Keratinocyte (primary cell): ENCODE results near the gene CCDC178. TPM values are rescaled to one million over a fixed set of nuclear protein-coding genes. Genes with fewer than 3 reads are reported as not detected.

Experiments
- DNase-seq: peaks from one replicate; pipeline ENCODE4 v3.0.0-alpha.2; 2011; ENCODE audit warnings: low read depth, missing footprints, low spot score
- FAIRE-seq: peaks from 2 replicates; lab custom pipeline; 2011; peaks lifted over from hg19 to GRCh38; lab: Jason Lieb, UNC
- H2AFZ ChIP-seq: 2 replicates; pipeline ENCODE4 v1.6.0; 2012; ENCODE audit warnings: low read length, control low read depth, inconsistent platforms; ENCODE audit not compliant: control insufficient read depth
- H3K27ac ChIP-seq: 2 replicates; pipeline ENCODE4 v1.5.1; 2011; ENCODE audit warnings: low read length; ENCODE audit not compliant: control insufficient read depth, insufficient read depth
- H3K27me3 ChIP-seq: 3 replicates; pipeline ENCODE4 v1.6.0; 2011; ENCODE audit warnings: low read length; ENCODE audit not compliant: control insufficient read depth, insufficient read depth; ENCODE audit errors: extremely low read depth
- H3K36me3 ChIP-seq, 2 experiments: 2 replicates in 1 of 2; 3 replicates in 1 of 2; pipeline ENCODE4 v1.5.1; 2011; ENCODE audit warnings: low read length in 2 of 2, mild to moderate bottlenecking in 1 of 2; ENCODE audit not compliant: control insufficient read depth in 2 of 2, insufficient read depth in 2 of 2; ENCODE audit errors: extremely low read depth in 1 of 2
- H3K4me1 ChIP-seq: 3 replicates; pipeline ENCODE4 v1.5.1; 2011; ENCODE audit warnings: low read length; ENCODE audit not compliant: control insufficient read depth, insufficient read depth; ENCODE audit errors: extremely low read depth
- H3K4me2 ChIP-seq: 3 replicates; pipeline ENCODE4 v1.6.0; 2011; ENCODE audit warnings: low read depth, low read length; ENCODE audit not compliant: control insufficient read depth, insufficient read depth; ENCODE audit errors: extremely low read depth
- H3K4me3 ChIP-seq, 3 experiments: fragments of 200-600 bp in 1 of 3; sonication (generic) in 1 of 3; 2 replicates in 2 of 3; 3 replicates in 1 of 3; pipeline ENCODE4 v1.5.1; 2011 to 2016; ENCODE audit warnings: low read length in 3 of 3, mild to moderate bottlenecking in 3 of 3, control low read depth in 2 of 3, inconsistent platforms in 1 of 3, low read depth in 1 of 3, mixed read lengths in 1 of 3, mixed run types in 1 of 3, moderate library complexity in 1 of 3; ENCODE audit not compliant: control insufficient read depth in 2 of 3, insufficient read depth in 2 of 3; ENCODE audit errors: extremely low read depth in 1 of 3
- H3K79me2 ChIP-seq: 2 replicates; pipeline ENCODE4 v1.6.0; 2012; ENCODE audit warnings: low read length; ENCODE audit not compliant: control insufficient read depth, insufficient read depth
- H3K9ac ChIP-seq: 3 replicates; pipeline ENCODE4 v1.6.0; 2011; ENCODE audit warnings: low read length; ENCODE audit not compliant: control insufficient read depth, insufficient read depth; ENCODE audit errors: extremely low read depth
- H3K9me1 ChIP-seq: 3 replicates; pipeline ENCODE4 v1.6.0; 2011; ENCODE audit warnings: low read length; ENCODE audit not compliant: control insufficient read depth, insufficient read depth; ENCODE audit errors: extremely low read depth
- H3K9me3 ChIP-seq: 2 replicates; pipeline ENCODE4 v1.5.1; 2012; ENCODE audit warnings: low read depth, low read length; ENCODE audit not compliant: control insufficient read depth
- H4K20me1 ChIP-seq: 3 replicates; pipeline ENCODE4 v1.6.0; 2011; ENCODE audit warnings: low read length; ENCODE audit not compliant: control insufficient read depth, insufficient read depth; ENCODE audit errors: extremely low read depth
- EZH2 ChIP-seq: IDR thresholded peaks from one replicate; pipeline ENCODE4 v1.6.1; 2012; ENCODE audit warnings: inconsistent platforms, mild to moderate bottlenecking, low read length, moderate library complexity
- dilution Hi-C: fragments of 300-500 bp; cut with MboI; formaldehyde crosslinking; loops from one replicate; pipeline ENCODE4 v1.7.0; 2020; ENCODE audit warnings: low sequenced_read_pairs; ENCODE audit not compliant: extremely low pct_ligation_motif_present
- polyA plus RNA-seq, 5 experiments: library from polyadenylated mRNA; depleted of rRNA in 3 of 5; stranded (reverse) in 3 of 5; stranded (forward) in 1 of 5; unstranded in 1 of 5; fragments of >200 nt; gene quantifications; 1 replicate in 1 of 5; 2 replicates in 3 of 5; 3 replicates in 1 of 5; pipeline versions ENCODE4 v1.2.1 to v1.2.3, GENCODE V29; 2011 to 2012; ENCODE audit warnings: missing spikeins in 2 of 5, low read depth in 1 of 5, low replicate concordance in 1 of 5
- TF ChIP-seq, protein P1 (sequence below), 3 experiments: IDR thresholded peaks in 1 of 3; conservative IDR thresholded peaks in 1 of 3; optimal IDR thresholded peaks in 1 of 3; 2 replicates in 2 of 3; 3 replicates in 1 of 3; pipeline versions ENCODE3 to v1.5.1; 2011; ENCODE audit warnings: low read length in 3 of 3, mild to moderate bottlenecking in 3 of 3, moderate library complexity in 2 of 3, control low read depth in 1 of 3, inconsistent platforms in 1 of 3; ENCODE audit not compliant: insufficient read depth in 2 of 3; ENCODE audit errors: extremely low read depth in 1 of 3

Gene CCDC178
- polyA plus RNA-seq, 1 donor (not counting 4 experiments of a cell fraction or from before 2014, with no cell fraction given) = 0.14 TPM

DNA sequence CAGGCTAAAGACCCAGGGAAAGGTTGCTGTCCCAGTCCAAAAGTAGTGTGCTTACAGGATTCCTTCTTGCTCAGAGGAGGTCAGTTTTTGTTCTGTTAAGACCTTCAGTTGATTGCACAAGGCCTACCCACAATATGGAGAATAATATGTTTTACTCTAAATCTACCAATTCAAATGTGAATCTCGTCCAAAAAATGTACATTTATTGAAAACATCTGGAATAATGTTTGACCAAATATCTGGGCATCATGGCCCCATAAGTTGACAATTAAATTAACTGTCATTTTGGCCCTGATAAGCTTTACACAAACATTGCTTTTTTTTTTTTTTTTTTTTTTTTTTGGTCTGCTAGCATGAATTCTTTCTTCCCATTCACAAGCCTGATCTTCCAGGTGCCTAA lies 109.8 kb downstream of the CCDC178 start:
- H2AFZ ChIP-seq = no peak overlapping the region
- DNase-seq (no peak), FAIRE-seq (no peak)
- dilution Hi-C loops = no loop called here
- H3K4me3 ChIP-seq = no peak overlapping the region
- H3K9me1 ChIP-seq = no peaks in the 10 kb centered on the region
- H3K4me2 ChIP-seq = no peak overlapping the region
- no peak overlapping the region for H3K9ac ChIP-seq
- H3K9me3 ChIP-seq = no peaks in the 10 kb centered on the region
- H3K27ac ChIP-seq = no peak overlapping the region
- H3K79me2 ChIP-seq = no peaks in the 10 kb centered on the region
- no peaks in the 10 kb centered on the region for H3K27me3 ChIP-seq
- H3K36me3 ChIP-seq = no peaks in the 10 kb centered on the region
- TF ChIP-seq, protein P1, sequence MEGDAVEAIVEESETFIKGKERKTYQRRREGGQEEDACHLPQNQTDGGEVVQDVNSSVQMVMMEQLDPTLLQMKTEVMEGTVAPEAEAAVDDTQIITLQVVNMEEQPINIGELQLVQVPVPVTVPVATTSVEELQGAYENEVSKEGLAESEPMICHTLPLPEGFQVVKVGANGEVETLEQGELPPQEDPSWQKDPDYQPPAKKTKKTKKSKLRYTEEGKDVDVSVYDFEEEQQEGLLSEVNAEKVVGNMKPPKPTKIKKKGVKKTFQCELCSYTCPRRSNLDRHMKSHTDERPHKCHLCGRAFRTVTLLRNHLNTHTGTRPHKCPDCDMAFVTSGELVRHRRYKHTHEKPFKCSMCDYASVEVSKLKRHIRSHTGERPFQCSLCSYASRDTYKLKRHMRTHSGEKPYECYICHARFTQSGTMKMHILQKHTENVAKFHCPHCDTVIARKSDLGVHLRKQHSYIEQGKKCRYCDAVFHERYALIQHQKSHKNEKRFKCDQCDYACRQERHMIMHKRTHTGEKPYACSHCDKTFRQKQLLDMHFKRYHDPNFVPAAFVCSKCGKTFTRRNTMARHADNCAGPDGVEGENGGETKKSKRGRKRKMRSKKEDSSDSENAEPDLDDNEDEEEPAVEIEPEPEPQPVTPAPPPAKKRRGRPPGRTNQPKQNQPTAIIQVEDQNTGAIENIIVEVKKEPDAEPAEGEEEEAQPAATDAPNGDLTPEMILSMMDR (optimal IDR thresholded peaks at IDR 0.05 in 1 of 3, IDR thresholded peaks at IDR 0.05 in 1 of 3, conservative IDR thresholded peaks at IDR 0.05 in 1 of 3; ENCODE audit: extremely low read depth in 1 of 3, insufficient read depth in 2 of 3, low read length in 3 of 3) = no peak
- TF ChIP-seq EZH2 = no peak
- H3K4me1 ChIP-seq = no peaks in the 10 kb centered on the region
- no peaks in the 10 kb centered on the region for H4K20me1 ChIP-seq

DNA sequence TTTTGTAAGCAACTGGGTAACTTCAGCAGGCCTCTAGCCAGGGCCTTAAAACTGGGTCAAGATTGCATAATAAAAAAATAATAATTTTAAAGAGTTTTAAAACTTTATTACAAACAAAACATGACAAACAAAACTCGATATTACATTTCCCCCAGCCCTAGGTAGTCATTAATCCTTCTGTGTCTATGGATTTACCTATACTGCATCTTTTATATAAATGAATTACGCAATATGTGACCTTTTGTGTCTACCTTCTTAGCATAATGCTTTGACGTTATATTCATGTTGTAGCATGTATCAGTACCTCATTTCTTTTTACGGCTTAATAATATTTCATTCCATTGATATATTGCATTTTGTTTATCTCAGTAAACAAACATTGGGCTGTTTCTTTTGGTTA lies 113.5 kb downstream of the CCDC178 start:
- Histone ChIP-seq H4K20me1 (no peaks in the 10 kb centered on the region), H3K9me3 (no peaks in the 10 kb centered on the region), H3K36me3 (no peaks in the 10 kb centered on the region), H3K4me3 (no peak overlapping the region), H2AFZ (no peak overlapping the region), H3K9ac (no peak overlapping the region), H3K79me2 (no peaks in the 10 kb centered on the region), H3K4me1 (no peaks in the 10 kb centered on the region), H3K4me2 (no peak overlapping the region), H3K27me3 (no peaks in the 10 kb centered on the region), H3K9me1 (no peaks in the 10 kb centered on the region), H3K27ac (no peak overlapping the region)
- DNase-seq (no peak), FAIRE-seq (no peak)
- dilution Hi-C loops = no loop called here
- no peak for TF ChIP-seq EZH2
- TF ChIP-seq, protein P1 (optimal IDR thresholded peaks at IDR 0.05 in 1 of 3, IDR thresholded peaks at IDR 0.05 in 1 of 3, conservative IDR thresholded peaks at IDR 0.05 in 1 of 3; ENCODE audit: extremely low read depth in 1 of 3, insufficient read depth in 2 of 3, low read length in 3 of 3) = no peak
